Pancreas (tissue), 10 donors: ENCODE data around the gene GMDS. TPM values are rescaled to one million over a fixed set of nuclear protein-coding genes. Genes with fewer than 3 reads are reported as not detected.

Experiments
- ATAC-seq, 4 donors: fragments of 200-7000 bp; cut with Tn5 transposase; one replicate each; pipeline versions ENCODE4 v1.8.0 to v1.9.1; 2020; ENCODE audit warnings: mild to moderate bottlenecking in 4 of 4, moderate library complexity in 4 of 4
- DNase-seq, 6 donors: peaks; one replicate each; pipeline ENCODE4 v3.0.0-alpha.2; 2020
- FAIRE-seq: peaks from 2 replicates; lab custom pipeline; 2012; peaks lifted over from hg19 to GRCh38; lab: Jason Lieb, UNC
- H3K27ac ChIP-seq, 4 donors: fragments of 200-600 bp; sonication (generic); 1 replicate in 3 of 4; 2 replicates in 1 of 4; pipeline versions ENCODE4 v1.5.0 to v1.8.0; 2020
- H3K27me3 ChIP-seq, 4 donors: fragments of 200-600 bp; one replicate each; pipeline ENCODE4 v1.8.0; 2021
- H3K36me3 ChIP-seq, 3 donors: fragments of 200-600 bp; sonication (generic) in 1 of 3; one replicate each; pipeline versions ENCODE4 v1.5.0 to v1.8.0; 2020 to 2021
- H3K4me1 ChIP-seq, 3 donors: fragments of 200-600 bp; one replicate each; pipeline ENCODE4 v1.8.0; 2021
- H3K4me3 ChIP-seq, 4 donors: fragments of 200-600 bp; sonication (generic) in 2 of 4; one replicate each; pipeline versions ENCODE4 v1.5.0 to v1.8.0; 2020 to 2021
- H3K9me3 ChIP-seq, 4 donors: fragments of 200-600 bp; one replicate each; pipeline ENCODE4 v1.8.0; 2021
- CTCF ChIP-seq, 4 donors: fragments of 200-600 bp; sonication (generic) in 3 of 4; IDR thresholded peaks; one replicate each; pipeline versions ENCODE4 v1.5.0 to v1.8.0; 2021; ENCODE audit warnings: antibody characterized with exemption in 4 of 4
- WGBS, 2 donors: extraction: QIAGEN DNeasy Blood & Tissue Kit; methylation state at CpG; one replicate each; pipeline ENCODE4 v1.1.7; 2013; 5-methylcytosine and 5-hydroxymethylcytosine counted together
- intact Hi-C, 3 donors: fragments of 100-400 bp; cut with DNase I; formaldehyde crosslinking; loops; one replicate each; pipeline versions ENCODE4 v1.11.1 to v1.14.2; 2022
- polyA plus RNA-seq, 2 donors: library from polyadenylated mRNA; stranded (reverse); fragments of 200-250 nt; gene quantifications; one replicate each; pipeline ENCODE4 v1.2.3, GENCODE V29; 2013
- total RNA-seq, 6 donors: library from RNA; stranded (reverse); fragmentation: NEBNext Ultra II Directional in 4 of 6; extraction: Animal tissue kit (Norgen Biotek cat#: 25700) in 4 of 6; gene quantifications; one replicate each; pipeline versions ENCODE4 v1.2.1 to v1.2.4, GENCODE V29; 2021 to 2023
- donor health status: healthy with polysubstance abuse.
- donor health status: DM: no; HTN: no; CAD: no; lungs with moderate emphysema.
- donor health status: DM: no; HTN: no; CAD: no.
- donor health status: control.
- donor health status: control.
- donor health status: Bipolar disorder and iron deficiency.
- donor health status: DM: yes; HTN: yes; CAD: no.
- donor health status: DM: no; HTN: no; CAD: no.
- donor health status: DM: no; HTN: no; CAD: no.
- donor health status: DM: yes; HTN: yes; CAD: no.

The GMDS gene
- total and polyA plus RNA-seq, 8 donors, result 7.6 to 40.8 (median 26.5) TPM

GRCh38 chr6:1596088-1596852 lies 649.1 kb downstream of the GMDS start:
- TF ChIP-seq CTCF (IDR thresholded peaks at IDR 0.05), result peak; percentile 84 to 94 (median 92)
- H3K4me1 ChIP-seq, result no peaks in the 10 kb centered on the region
- H3K9me3 ChIP-seq, result no peaks in the 10 kb centered on the region
- H3K4me3 ChIP-seq, result no peak overlapping the region
- no peak for FAIRE-seq
- WGBS, 2 donors, result 13 to 19% methylated on average over 25 of the region's 25 CpGs
- peak; percentile 86 to 99 (median 96) for ATAC-seq
- no peaks in the 10 kb centered on the region for H3K36me3 ChIP-seq
- H3K27me3 ChIP-seq, result peaks cover 0 to 15% (median 1%) of the 10 kb centered on the region in 4 donors
- intact Hi-C loops, result loop anchor here (5.0 to 10.0 kb wide), 5 partner anchors 759 to 1041 kb away; no protein-coding TSS in a partner anchor
- H3K27ac ChIP-seq, result no peak overlapping the region
- peak; percentile 47 to 87 (median 76) for DNase-seq

- peaks cover 0 to 15% (median 1%) of the 10 kb centered on the region in 4 donors for H3K27me3 ChIP-seq
- no peak for DNase-seq
- H3K36me3 ChIP-seq, result no peaks in the 10 kb centered on the region
- no peak overlapping the region for H3K27ac ChIP-seq
- TF ChIP-seq CTCF (IDR thresholded peaks at IDR 0.05), result no peak
- H3K4me3 ChIP-seq, result no peak overlapping the region
- H3K4me1 ChIP-seq, result no peaks in the 10 kb centered on the region
- no peak for FAIRE-seq
- WGBS, 2 donors, result 64 to 66% methylated on average over 28 of the region's 28 CpGs
- intact Hi-C loops, result loop anchor here (5.0 to 10.0 kb wide), 5 partner anchors 759 to 1042 kb away; no protein-coding TSS in a partner anchor
- H3K9me3 ChIP-seq, result no peaks in the 10 kb centered on the region
- peak in 1 of 4 donors; percentile 4 for ATAC-seq
These were observed 649.9 kb downstream of the GMDS start for GRCh38 chr6:1595271-1596087.

GRCh38 chr6:1594445-1595200 lies 650.8 kb downstream of the GMDS start:
- 57 to 60% methylated on average over 33 of the region's 33 CpGs for WGBS, 2 donors
- Histone ChIP-seq H3K27me3 (peaks cover 0 to 15% (median 1%) of the 10 kb centered on the region in 4 donors), H3K36me3 (no peaks in the 10 kb centered on the region), H3K4me3 (no peak overlapping the region), H3K27ac (no peak overlapping the region), H3K9me3 (no peaks in the 10 kb centered on the region), H3K4me1 (no peaks in the 10 kb centered on the region)
- no peak for FAIRE-seq
- TF ChIP-seq CTCF (IDR thresholded peaks at IDR 0.05), result no peak
- no peak for ATAC-seq
- DNase-seq, result no peak
- intact Hi-C loops, result loop anchor here (5.0 to 10.0 kb wide), 5 partner anchors 760 to 1043 kb away; no protein-coding TSS in a partner anchor

GRCh38 chr6:1593958-1594314 lies 651.5 kb downstream of the GMDS start:
- intact Hi-C loops, result loop anchor here (10.0 kb wide), 3 partner anchors 761 to 1041 kb away; no protein-coding TSS in a partner anchor
- no peaks in the 10 kb centered on the region for H3K36me3 ChIP-seq
- WGBS, 2 donors, result 68 to 71% methylated on average over 22 of the region's 22 CpGs
- no peak for ATAC-seq
- no peaks in the 10 kb centered on the region for H3K9me3 ChIP-seq
- no peak overlapping the region for H3K27ac ChIP-seq
- no peaks in the 10 kb centered on the region for H3K4me1 ChIP-seq
- no peak overlapping the region for H3K4me3 ChIP-seq
- no peak for DNase-seq
- peaks cover 0 to 15% (median 1%) of the 10 kb centered on the region in 4 donors for H3K27me3 ChIP-seq
- TF ChIP-seq CTCF (IDR thresholded peaks at IDR 0.05), result no peak
- no peak for FAIRE-seq
